Prostate gland (tissue), 2 donors: Measurements from ENCODE around the gene STMN1.

Source experiments
- POLR2A ChIP-seq: fragments of 450-650 bp; IDR thresholded peaks from one replicate; pipeline ENCODE4 v1.6.1; 2016; ENCODE audit warnings: antibody characterized with exemption, mild to moderate bottlenecking
- POLR2AphosphoS5 ChIP-seq: sonication (generic); formaldehyde crosslinking; IDR thresholded peaks from one replicate; pipeline ENCODE4 v1.6.1; 2017; ENCODE audit warnings: antibody characterized with exemption
- TF ChIP-seq, protein P1 (sequence below), 4 experiments: fragments of 200-600 bp in 2 of 4; fragments of 450-650 bp in 2 of 4; sonication (generic) in 2 of 4; IDR thresholded peaks; 1 replicate in 3 of 4; 2 replicates in 1 of 4; pipeline ENCODE4 v1.5.1; 2016 to 2019; ENCODE audit warnings: antibody characterized with exemption in 4 of 4, mild to moderate bottlenecking in 2 of 4, moderate library complexity in 2 of 4

DNA sequence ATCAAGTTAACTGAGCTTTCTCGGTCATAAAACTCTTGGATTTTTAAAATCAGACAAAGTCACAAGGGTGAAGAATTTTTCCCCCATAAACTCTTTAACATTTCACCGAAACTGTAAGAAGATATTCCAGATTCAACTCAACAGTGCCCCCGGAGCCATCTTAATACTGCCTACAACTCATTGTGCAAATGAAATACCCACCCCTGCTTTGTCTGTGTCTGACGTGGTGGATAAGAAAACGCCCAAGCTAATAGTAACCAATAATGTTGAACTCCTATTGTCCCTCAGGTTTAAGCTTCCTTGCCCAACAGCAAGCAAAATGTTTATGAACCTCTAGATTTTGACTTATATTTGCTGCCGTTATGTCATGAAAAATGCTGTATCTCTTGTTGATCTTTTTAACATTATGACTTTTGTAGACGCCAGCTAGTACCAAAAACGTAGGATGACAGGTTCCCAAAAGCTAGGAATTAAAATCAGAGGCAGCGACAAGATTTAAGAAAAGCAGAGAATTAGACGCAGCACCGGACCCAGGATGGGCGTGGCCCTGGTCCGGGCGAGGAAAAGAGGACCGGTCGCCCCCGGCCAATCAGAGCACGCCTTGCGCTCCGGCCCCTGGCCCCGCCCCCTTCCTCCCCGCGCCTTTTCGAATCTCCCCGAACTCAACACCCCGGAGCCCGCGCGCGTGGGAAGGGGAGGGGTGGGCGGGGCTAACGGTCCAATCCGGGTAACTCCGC lies 1.1 kb downstream of the STMN1 start:
- TF ChIP-seq POLR2AphosphoS5 (peak; percentile 43), POLR2A (no peak)
- TF ChIP-seq, protein P1, sequence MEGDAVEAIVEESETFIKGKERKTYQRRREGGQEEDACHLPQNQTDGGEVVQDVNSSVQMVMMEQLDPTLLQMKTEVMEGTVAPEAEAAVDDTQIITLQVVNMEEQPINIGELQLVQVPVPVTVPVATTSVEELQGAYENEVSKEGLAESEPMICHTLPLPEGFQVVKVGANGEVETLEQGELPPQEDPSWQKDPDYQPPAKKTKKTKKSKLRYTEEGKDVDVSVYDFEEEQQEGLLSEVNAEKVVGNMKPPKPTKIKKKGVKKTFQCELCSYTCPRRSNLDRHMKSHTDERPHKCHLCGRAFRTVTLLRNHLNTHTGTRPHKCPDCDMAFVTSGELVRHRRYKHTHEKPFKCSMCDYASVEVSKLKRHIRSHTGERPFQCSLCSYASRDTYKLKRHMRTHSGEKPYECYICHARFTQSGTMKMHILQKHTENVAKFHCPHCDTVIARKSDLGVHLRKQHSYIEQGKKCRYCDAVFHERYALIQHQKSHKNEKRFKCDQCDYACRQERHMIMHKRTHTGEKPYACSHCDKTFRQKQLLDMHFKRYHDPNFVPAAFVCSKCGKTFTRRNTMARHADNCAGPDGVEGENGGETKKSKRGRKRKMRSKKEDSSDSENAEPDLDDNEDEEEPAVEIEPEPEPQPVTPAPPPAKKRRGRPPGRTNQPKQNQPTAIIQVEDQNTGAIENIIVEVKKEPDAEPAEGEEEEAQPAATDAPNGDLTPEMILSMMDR (IDR thresholded peaks at IDR 0.05), result no peak
